HK-2 (cell line): ENCODE results near the gene MEIS2.

Source experiments
- DNase-seq: peaks from one replicate; pipeline ENCODE4 v3.0.0-alpha.2; 2018; ENCODE audit not compliant: unreplicated experiment

MEIS2 gene

GRCh38 chr15:36879568-36880222, 220.7 kb downstream of the MEIS2 start:
- DNase-seq = no peak

- DNase-seq = no peak
These were observed 221.6 kb downstream of the MEIS2 start for GRCh38 chr15:36878684-36879262.

- no peak for DNase-seq
These were observed 222.3 kb downstream of the MEIS2 start for GRCh38 chr15:36877796-36878683.

- DNase-seq = no peak
These were observed 223.1 kb downstream of the MEIS2 start for GRCh38 chr15:36877294-36877693.

GRCh38 chr15:36875740-36876334, 224.5 kb downstream of the MEIS2 start:
- no peak for DNase-seq

GRCh38 chr15:36874930-36875329, 225.4 kb downstream of the MEIS2 start:
- no peak for DNase-seq

- no peak for DNase-seq
These were observed 232.9 kb downstream of the MEIS2 start for GRCh38 chr15:36867436-36867835.

- DNase-seq = no peak
These were observed 233.5 kb downstream of the MEIS2 start for GRCh38 chr15:36866896-36867295.

- DNase-seq = no peak
These were observed 236.8 kb downstream of the MEIS2 start for GRCh38 chr15:36863570-36863969.

- DNase-seq = no peak
These were observed 239.6 kb downstream of the MEIS2 start for GRCh38 chr15:36860792-36861191.

- DNase-seq = no peak
These were observed 241.9 kb downstream of the MEIS2 start for GRCh38 chr15:36858423-36858822.

- DNase-seq = no peak
These were observed 243.9 kb downstream of the MEIS2 start for GRCh38 chr15:36856339-36856973.

- DNase-seq = no peak
These were observed 249.5 kb downstream of the MEIS2 start for GRCh38 chr15:36850864-36851263.

GRCh38 chr15:36845270-36845669, 255.1 kb downstream of the MEIS2 start:
- DNase-seq = no peak

GRCh38 chr15:36844534-36844998, 255.8 kb downstream of the MEIS2 start:
- no peak for DNase-seq

- DNase-seq = no peak
These were observed 256.5 kb downstream of the MEIS2 start for GRCh38 chr15:36843822-36844221.

- no peak for DNase-seq
These were observed 259.2 kb downstream of the MEIS2 start for GRCh38 chr15:36841193-36841592.
